HuH-7 (cell line): ENCODE measurements around the gene RNF130.

Source experiments
- DNase-seq: peaks from one replicate; pipeline ENCODE4 v3.0.0; 2011; ENCODE audit warnings: low spot score

The RNF130 gene

DNA sequence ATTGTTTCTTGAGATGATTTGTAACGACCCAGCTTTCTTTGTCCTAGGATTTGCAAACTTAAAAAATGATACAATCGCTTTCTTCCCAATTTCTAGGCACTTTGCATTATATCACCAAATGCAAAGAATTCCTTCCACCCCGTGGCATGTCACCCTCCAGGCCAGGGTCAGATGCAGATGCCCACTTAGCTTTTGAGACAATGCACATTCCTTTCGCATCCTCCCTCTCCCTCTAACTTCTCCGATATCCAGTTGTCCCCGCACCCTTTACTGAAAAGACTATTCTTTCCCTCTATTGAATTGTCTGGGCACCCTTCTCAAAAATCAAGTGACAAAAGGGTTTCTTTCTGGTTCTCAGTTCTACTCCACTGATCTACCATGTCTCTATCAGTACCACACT, 17.3 kb downstream of the RNF130 start:
- DNase-seq: no peak

DNA sequence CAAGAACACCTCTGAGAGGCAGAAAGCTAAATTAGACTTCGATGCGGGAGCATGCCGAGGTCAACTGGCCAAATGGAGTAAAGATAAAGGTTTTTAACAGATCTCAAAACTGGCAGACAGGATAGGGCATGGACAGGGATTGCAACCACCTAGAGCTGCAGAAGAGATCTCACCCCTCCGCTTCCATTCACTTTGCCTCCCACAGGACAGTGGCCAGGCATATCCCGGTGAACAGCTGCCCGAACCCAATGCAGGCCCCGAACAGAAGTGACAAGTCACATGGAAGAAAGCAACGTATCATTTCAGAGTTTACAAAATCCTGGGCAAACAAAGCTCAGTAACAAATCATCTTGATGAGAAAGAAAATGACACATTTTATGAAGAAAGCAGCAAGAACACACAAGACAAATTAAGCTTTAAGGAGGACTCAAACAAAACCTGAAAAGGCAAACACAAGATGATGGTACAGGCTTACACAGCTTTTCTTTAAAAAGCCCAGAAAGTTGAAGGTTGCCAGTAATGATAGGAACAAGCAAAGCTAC, 18.4 kb downstream of the RNF130 start:
- DNase-seq: no peak

DNA sequence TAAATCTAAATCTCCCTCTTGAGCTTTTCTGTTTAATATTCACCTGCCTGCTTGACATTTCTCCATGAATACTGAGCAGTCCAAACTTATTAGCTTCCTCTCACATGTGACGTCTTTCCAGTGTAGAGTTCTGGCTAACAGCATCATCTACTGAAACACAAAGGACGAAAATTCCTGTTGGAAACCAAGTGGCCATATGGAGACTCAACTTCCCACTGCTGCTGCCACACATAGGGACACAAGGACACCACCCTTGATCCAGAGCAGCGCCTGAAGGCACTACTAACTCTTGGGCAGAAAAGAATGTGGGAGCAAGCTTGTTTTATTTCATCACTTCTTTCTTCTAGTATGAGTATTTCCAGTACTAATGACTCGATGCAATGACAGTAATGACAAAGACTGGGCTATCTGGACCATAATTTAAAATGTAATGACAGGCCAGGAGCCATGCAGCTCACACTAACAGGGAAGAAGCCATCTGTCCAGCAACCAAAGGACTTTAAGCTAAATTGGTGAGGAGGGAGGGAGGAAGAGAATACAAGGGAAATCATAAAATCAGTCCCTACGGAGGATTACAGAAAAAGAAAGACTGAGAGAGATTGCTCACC, 19.2 kb downstream of the RNF130 start:
- no peak for DNase-seq

DNA sequence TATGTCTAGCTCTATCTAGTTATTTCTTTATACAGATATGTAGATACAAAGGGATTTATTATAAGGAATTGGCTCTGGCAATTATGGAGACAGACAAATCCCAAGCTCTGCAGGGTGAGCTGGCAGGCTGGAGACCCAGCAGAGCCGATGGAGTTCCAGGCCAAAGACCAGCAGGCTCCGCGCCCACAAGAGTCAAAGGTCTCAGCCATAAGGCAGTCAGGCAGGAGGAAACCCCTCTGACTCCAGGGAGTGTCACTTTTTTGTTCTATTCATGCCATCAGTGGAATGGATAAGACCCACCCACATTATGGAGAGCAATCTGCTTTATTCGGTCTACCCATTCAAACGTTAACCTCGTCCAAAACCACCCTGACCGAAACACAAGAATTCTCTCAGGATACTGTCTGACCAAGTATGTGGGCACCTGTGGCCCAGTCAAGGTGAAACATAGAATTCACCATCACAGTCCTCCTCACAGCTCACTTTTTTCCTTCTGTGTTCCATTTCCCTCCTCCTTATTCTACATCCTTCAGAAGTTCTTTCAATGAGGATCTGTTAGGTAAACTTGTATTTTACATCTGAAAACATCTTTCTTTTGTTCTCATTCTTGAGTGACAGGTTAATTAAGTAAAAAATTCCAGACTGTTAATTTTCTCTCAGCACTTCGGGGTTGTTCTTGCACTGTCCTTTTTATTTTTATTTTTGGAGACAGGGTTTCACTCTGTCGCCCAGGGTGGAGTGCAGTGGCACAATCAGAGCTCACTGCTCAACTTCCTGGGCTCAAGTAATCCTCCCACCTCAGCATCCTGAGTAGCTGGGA, 21.2 kb downstream of the RNF130 start:
- DNase-seq: no peak

DNA sequence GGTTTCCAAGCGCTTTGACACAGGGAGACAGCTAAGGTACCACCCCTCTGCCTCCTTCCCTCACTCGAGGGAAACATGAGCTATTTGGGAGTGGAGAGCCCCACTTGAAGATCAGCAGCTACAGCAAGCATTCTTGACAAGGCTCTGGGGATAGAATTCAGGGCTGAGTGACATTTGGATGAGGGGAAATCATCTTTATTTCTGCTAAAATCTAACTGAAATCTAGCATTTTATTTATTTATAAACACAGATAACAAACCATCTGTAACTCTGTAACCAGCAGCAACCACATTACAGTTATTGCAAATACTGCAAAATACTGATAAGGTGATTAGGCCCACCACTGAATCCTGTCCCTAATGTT, 22.4 kb downstream of the RNF130 start:
- DNase-seq: no peak

DNA sequence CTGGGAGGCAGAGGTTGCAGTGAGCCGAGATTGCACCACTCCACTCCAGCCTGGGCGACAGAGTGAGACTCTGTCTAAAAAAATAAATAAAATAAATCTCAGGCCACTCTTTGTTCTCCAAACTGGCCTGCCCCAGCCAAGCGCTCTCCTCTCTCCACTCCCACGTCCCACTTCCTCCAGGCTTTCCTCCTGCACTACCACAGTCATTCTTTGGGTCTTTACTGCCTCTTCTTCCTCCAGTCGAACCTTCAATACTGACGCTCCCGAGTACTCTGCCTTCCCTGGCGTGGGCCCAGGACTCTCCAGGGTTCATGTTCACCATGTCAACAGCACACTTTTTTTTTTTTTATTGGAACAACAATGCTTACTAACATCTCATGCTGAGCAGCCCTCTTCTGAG, 23.9 kb downstream of the RNF130 start:
- no peak for DNase-seq

DNA sequence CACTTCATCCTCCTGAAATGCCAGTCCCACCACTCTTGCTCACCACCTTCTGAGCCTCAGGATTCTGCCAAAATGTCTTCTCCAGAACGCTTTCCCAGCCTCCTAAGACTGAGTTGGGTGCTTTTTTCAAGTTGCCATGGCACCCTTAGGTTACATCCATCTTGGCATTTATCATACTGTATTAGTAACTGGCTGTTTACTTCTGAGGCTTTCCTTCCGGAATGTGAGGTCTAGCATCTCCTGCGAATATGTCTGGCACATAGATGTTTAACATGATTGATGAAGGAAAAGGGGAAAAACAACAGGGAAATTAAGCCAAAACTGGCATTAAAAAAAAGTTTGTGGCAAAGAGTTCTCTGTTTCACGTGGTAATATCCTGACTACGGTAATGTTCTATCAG, 24.9 kb downstream of the RNF130 start:
- DNase-seq: no peak

DNA sequence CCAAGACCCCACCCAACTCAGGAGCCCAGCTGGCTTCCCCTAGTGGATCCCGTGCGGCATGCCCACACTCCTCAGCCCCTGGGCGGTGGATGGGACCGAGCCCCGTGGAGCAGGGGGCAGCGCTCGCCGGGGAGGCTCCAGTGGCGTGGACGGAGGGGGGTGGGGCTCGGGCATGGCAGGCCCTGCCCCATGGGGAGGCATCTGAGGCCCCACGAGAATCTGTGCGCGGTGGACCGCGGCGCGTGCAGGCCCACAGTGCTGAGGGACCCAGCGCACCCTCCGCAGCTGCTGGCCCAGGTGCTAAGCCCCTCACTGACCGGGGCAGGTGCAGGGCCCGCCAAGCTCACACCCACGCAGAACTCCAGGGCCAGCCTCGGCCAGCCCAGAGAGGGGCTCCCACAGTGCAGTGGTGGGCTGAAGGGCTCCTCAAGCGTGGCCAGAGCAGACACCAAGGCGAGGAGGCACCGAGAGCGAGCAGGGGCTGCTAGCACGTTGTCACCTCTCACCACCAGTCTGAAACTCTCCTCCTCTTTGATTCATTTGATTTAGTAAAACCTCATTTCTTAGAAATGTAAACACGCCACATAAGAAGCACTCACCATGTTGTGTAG, 25.6 kb downstream of the RNF130 start:
- DNase-seq: no peak

DNA sequence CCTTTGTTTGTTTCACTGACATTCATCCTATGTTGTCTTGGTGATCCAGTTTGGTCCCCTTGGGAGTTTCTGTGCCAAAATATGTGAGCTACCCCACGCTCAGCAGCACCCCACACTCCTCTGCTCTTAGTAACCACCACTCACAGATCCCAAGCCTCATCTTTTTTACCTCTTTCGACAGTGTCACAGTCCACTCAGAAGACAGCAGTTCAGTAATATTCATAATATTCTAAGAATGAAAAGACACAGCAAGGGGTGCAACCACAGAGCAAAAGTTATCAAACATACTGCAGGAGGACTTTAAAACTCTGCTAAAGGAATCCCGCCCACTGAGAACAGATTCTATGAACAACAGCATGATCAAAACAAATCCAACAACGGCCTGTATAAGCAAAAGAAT, 28.2 kb downstream of the RNF130 start:
- no peak for DNase-seq

DNA sequence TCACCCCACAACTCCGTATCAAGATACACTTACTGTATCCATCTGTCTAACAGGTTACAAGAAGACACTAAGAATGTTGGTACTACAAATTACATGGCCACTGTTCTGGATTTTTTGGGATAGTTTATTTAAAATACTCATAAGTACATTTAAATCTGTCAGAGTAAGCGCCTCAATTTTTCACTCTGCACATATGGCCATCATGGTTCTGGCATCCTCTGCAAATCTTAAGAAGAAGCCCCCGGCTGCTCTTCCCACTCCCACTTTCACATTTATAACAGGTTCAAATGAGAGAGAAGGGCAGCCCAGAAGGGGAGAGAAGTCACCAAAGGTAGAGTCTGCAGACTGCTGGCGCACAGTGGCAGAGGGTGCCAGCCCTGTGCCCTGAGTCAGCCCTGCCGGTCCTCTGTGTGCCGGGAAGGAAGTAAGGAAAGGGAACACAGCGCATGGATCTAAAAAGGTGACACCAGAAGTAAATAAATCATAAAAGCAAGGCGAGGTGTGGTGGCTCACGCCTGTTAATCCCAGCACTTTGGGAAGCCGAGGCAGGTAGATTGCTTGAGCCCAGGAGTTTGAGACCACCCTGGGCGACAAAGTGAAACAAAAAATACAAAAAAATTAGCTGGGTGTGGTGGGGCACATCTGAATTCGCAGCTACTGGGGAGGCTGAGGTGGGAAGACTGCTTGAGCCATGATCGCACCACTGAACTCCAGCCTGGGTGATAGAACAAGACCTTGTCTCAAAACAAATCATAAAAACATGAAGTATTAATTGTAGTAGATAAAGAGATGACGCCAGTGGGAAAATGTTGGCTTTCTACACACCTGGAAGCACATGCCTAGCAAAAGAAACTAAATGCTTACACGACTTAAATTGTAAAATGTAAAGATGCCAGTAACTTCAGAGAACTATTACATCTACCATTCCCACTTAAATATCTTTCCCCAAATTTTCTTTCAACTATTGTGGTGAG, 30.0 kb downstream of the RNF130 start:
- DNase-seq: no peak

DNA sequence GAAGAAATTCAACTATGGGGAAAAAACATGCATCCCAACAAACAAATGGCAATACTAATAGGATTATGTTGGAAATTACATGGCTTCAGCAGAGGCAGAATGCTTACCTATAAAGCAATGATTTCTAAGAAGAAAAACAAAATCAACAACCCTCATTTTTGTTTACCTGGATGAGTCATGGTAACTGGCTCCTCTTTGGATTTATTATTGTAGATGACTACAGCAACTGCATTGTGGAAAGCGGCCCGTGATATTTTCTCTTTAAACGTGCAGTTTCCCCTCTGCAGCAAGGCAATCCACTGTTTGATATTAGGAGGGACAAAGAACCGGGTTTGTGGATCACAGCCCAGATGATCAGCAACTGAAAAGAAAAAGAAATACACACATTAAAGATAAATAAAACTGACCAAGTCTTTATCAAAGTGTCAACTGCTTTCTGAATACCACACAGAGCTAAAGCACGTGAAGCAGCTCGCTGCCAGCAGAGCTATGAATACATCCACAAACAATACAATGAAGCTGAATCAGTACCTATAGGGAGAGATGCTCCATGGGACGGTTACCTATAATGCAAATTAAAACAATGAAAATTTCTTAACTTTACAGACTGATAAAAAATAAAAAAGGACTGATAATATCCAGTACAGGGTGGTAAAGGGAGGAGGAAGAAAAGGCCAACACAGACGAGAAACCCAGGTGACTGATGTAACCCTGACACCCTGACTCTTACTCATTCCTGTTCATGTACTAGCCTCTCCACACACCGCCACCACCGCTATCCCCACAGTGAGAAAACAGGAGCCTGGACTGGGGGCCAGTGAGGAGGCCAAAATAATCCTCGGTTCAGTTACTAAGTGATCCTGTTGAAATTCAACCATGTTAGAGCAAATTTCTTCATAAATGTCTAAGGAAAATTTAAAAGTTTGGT, 31.0 kb downstream of the RNF130 start:
- no peak for DNase-seq

DNA sequence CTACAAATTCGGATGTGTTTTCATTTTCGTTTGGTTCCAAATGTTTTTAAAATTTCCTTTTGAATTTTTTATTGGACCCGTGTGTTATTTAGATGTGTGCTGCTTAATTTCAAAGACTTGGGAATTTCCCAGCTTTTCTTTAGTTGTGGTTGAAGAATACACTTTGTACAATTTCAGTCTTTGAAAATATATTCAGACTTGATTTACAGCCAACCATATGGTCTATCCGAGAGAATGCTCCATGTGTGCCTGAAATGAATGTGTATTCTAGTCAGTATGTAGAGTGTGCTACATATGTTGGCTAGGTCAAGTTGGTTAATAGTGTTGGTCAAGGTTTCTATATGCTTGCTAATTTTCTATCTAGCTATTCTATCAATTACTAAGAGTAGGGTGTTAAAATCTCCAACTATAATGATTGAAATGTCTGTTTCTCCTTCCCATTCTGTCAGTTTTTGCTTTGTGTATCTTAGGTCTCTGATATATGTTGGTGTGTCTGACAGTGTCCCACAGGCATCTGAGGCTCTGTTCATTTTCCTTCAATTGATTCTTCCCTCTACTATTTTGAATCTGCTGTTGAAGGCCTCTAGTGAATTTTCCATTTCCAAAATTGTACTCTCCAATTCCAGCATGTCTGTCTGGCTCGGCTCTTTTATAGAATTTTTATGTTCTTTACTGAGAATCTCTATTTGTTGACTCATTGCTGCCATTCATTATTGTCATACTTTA, 36.2 kb downstream of the RNF130 start:
- DNase-seq: no peak

DNA sequence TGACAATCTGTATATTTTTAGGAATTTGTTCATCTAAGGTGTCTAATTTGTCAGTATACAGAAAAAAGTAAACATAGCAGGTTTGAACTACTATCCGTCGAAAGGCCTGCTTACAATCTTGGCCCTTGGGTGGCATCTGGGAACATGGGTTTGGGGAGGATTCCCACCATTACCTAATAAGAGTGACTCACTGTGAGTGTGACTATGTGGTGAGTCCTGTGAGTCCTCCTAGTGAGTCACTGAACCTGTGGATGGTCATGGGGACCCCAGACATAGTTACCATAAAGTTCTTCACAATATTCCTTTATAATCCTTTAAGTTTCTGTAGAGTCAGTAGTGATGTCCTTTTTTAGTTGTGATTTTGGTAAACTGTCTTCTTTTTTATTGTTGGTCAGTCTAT, 37.0 kb downstream of the RNF130 start:
- DNase-seq: no peak

DNA sequence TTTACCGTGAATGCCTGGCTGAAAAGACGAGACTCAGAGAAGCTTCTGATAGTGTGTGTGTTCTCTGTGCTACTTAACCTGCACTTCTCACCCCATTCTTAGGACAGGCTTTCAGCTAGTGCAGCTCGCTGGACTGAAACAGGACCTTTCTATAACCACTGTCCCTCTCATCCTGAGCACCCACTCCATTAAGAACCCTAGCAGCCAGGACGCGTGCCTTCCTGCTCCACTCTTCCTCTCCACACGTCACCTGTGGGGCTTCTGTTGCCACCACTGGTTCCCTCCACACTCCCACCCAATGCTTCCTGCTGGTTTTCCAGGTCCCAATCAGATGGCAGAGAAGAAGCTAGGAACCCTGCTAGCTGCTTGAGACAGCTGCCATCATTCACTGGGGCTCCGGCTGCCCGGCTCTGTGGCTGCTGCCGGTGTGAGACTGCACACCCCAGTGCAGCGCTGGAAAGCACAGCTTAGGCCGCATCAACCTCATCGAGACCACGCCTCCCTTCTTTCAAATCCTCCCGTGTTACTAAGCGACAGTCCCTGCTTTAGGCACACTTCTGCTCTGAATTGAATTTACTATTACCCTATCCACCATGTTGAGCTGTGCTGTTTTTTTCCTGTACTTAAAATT, 44.0 kb downstream of the RNF130 start:
- no peak for DNase-seq

DNA sequence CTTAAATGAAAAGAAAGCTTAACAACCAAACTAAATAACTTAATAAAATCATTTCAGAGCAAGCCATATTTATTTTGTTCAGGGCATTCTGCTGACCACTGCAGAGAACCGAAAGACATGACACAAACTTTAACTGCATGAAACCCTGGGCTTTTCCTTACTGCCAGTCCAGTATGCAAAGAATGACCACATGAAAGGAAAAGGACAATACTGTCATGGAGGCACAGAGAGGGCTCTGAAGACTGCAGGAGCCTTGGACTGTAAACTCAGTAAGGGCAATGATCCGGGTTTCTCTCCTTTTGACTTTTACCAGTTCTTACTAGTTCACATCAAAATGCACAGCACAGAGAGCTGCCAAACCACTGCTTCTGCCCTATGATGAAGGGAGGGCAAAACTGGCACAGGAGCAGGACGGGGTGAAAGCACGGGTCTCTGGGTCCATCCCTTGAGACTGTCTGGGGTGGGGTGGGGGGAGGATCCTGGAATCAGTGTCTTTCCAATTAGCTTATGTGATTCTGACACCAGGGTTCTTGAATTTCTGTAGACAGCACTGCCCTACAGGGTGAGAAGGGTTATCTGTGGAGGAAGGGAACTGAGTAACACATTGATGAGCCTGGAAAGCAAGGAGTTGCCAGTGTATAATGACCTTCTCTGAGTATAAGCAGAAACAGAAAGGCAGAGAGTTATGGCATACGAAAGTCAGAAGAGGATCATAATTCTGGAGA, 44.7 kb downstream of the RNF130 start:
- no peak for DNase-seq

DNA sequence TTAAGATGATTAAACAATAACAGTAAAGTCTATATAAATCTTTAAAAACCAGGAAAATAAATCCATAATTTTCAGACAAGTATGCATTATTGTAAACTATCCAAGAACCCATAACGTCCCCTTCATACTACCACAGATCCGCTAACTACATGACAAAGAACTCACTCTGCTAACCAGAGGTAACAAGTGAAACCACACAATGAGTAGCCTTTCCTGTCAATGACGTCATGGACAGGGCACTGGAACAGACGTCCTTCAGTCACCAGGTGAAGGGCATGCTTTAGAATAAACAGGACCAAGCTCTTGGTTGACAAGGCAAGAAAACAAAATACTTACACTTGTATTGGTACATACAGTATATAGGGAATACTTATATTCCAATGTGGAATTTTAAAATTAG, 45.2 kb downstream of the RNF130 start:
- DNase-seq: no peak

DNA sequence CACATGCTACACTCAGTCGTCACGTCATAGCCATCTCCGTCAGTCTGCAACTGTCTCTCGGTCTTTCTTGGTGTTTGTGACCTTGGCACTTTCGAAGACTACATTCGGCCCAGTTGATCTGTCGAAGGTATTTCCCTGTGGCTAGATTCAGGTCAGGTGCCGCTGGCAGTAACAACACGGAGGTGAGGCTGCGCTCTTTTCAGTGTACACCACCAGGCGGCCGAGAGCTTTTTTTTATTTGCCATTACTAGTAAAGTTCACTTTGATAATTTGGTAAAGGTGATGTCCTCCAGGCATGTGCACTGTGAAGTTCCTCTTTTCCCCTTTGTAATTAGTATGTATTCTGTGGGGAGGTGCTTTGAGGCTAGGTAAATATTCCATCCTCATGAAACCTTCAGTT, 49.7 kb downstream of the RNF130 start:
- no peak for DNase-seq

DNA sequence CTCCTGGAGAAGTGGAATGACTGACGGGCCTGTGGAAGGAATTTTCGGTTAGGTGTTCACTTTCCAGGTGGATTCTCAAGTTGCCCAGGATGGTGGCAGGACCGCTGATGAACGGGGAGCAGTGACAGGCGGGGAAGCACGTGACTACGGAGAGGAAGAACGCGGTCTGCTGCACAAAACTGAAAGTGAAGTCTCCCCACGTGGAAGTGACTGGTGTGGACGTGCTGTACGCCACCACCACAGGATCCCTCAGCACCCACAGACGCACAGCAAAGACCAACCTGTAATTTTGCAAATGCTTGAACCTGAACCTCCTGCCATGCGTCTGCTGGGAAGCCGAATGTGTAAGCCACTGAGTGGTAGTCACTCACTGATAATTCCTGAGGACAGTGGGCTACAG, 51.4 kb downstream of the RNF130 start:
- no peak for DNase-seq
